OCI-LY7 (cell line): ENCODE measurements around the gene C2.

Experiments used
- CTCF ChIP-seq: fragments of 200-600 bp; sonication (generic); conservative IDR thresholded peaks from 2 replicates; pipeline ENCODE4 v1.5.1; 2014; ENCODE audit warnings: mild to moderate bottlenecking, antibody characterized with exemption, low read length, moderate library complexity, mixed read lengths
- EZH2phosphoT487 ChIP-seq: fragments of 200-600 bp; sonication (generic); IDR thresholded peaks from 2 replicates; pipeline ENCODE4 v1.6.1; 2018; ENCODE audit warnings: low read depth, borderline replicate concordance, mild to moderate bottlenecking, mixed run types, antibody characterized with exemption, low read length, moderate library complexity, mixed read lengths

GRCh38 chr6:31940256-31940664 is 12.7 kb downstream of the C2 start:
- TF ChIP-seq CTCF = no peak
- no peak for TF ChIP-seq EZH2phosphoT487
